Measurements from ENCODE around the gene TBXAS1. TPM values are rescaled to one million over a fixed set of nuclear protein-coding genes. Genes with fewer than 3 reads are reported as not detected.

TBXAS1 gene
- total RNA-seq, 2 experiments from 2014 or later, result 5.5 to 6.0 TPM

DNA sequence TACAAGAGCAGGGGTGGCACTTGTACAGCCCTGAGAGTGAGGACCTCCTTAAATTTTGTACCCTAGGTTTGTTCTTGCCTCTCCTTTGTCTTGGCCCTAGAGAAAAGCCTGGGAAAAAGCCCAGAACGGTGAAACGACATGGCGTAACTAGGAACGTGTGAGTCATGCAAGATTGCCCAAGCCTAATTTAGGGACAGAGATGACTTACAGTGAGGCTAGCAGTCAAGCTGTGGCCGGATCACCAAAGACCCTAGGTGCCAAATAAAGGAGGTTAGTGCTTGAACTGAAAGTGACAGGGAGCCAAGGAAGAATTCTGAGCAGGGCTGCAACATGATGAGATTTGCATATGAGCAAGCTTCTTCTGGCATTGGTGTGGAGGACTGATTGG, 25.1 kb downstream of the TBXAS1 start:
- ChIA-PET POLR2A (interaction anchor here (1.6 kb wide), 1 partner anchor 76 kb away, joined by 4 read pairs; no protein-coding TSS in a partner anchor), CTCF (no interaction called here)
- Histone ChIP-seq H3K27ac (ENCODE audit: low read depth in 1 of 2, low read length in 2 of 2) (no peak overlapping the region), H3K27me3 (ENCODE audit: control insufficient read depth in 1 of 2, insufficient read depth in 2 of 2, low read length in 2 of 2) (no peaks in the 10 kb centered on the region), H3K4me3 (ENCODE audit: low read length) (no peak overlapping the region), H3K9me3 (ENCODE audit: control insufficient read depth in 1 of 2, insufficient read depth in 1 of 2, low read length in 2 of 2) (no peaks in the 10 kb centered on the region), H3K4me1 (ENCODE audit: insufficient read depth, low read length) (peaks cover 24% of the 10 kb centered on the region), H3K36me3 (ENCODE audit: insufficient read depth, low read length) (no peaks in the 10 kb centered on the region)
- Mint-ChIP-seq H3K4me1 (ENCODE audit: low read depth) (peaks cover 29% of the 10 kb centered on the region), H3K27ac (peak overlapping the region; percentile 67), H3K36me3 (ENCODE audit: low read depth) (no peaks in the 10 kb centered on the region), H3K27me3 (no peaks in the 10 kb centered on the region), H3K4me3 (no peak overlapping the region), H3K9me3 (no peaks in the 10 kb centered on the region)
- intact Hi-C loops (cut with DNase I, micrococcal nuclease), result no loop called here
- peak in 2 of 14 experiments; percentile 57 to 63 for DNase-seq
- ATAC-seq (ENCODE audit: poor library complexity), result no peak
- TF ChIP-seq, protein P1, sequence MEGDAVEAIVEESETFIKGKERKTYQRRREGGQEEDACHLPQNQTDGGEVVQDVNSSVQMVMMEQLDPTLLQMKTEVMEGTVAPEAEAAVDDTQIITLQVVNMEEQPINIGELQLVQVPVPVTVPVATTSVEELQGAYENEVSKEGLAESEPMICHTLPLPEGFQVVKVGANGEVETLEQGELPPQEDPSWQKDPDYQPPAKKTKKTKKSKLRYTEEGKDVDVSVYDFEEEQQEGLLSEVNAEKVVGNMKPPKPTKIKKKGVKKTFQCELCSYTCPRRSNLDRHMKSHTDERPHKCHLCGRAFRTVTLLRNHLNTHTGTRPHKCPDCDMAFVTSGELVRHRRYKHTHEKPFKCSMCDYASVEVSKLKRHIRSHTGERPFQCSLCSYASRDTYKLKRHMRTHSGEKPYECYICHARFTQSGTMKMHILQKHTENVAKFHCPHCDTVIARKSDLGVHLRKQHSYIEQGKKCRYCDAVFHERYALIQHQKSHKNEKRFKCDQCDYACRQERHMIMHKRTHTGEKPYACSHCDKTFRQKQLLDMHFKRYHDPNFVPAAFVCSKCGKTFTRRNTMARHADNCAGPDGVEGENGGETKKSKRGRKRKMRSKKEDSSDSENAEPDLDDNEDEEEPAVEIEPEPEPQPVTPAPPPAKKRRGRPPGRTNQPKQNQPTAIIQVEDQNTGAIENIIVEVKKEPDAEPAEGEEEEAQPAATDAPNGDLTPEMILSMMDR (IDR thresholded peaks at IDR 0.05), result no peak

GRCh38 chr7:139854803-139855497, 25.9 kb downstream of the TBXAS1 start:
- intact Hi-C loops (cut with DNase I, micrococcal nuclease), result no loop called here
- Histone ChIP-seq H3K4me1 (ENCODE audit: insufficient read depth, low read length) (peaks cover 25% of the 10 kb centered on the region), H3K27ac (ENCODE audit: low read depth in 1 of 2, low read length in 2 of 2) (peak overlapping the region in 1 of 2 donors; percentile 41), H3K9me3 (ENCODE audit: control insufficient read depth in 1 of 2, insufficient read depth in 1 of 2, low read length in 2 of 2) (no peaks in the 10 kb centered on the region), H3K4me3 (ENCODE audit: low read length) (no peak overlapping the region), H3K27me3 (ENCODE audit: control insufficient read depth in 1 of 2, insufficient read depth in 2 of 2, low read length in 2 of 2) (no peaks in the 10 kb centered on the region), H3K36me3 (ENCODE audit: insufficient read depth, low read length) (no peaks in the 10 kb centered on the region)
- ATAC-seq (ENCODE audit: poor library complexity) (no peak), DNase-seq (peak in 1 of 14 experiments; percentile 33)
- no peaks in the 10 kb centered on the region for H3K27me3 Mint-ChIP-seq
- POLR2A ChIA-PET, result interaction anchor here (1.6 kb wide), 1 partner anchor 76 kb away, joined by 4 read pairs; no protein-coding TSS in a partner anchor
- peaks cover 30% of the 10 kb centered on the region for H3K4me1 Mint-ChIP-seq (ENCODE audit: low read depth)
- CTCF ChIA-PET, result no interaction called here
- no peaks in the 10 kb centered on the region for H3K9me3 Mint-ChIP-seq
- H3K36me3 Mint-ChIP-seq (ENCODE audit: low read depth), result no peaks in the 10 kb centered on the region
- H3K4me3 Mint-ChIP-seq, result no peak overlapping the region
- peak overlapping the region; percentile 67 for H3K27ac Mint-ChIP-seq
- TF ChIP-seq, protein P1 (IDR thresholded peaks at IDR 0.05), result no peak

DNA sequence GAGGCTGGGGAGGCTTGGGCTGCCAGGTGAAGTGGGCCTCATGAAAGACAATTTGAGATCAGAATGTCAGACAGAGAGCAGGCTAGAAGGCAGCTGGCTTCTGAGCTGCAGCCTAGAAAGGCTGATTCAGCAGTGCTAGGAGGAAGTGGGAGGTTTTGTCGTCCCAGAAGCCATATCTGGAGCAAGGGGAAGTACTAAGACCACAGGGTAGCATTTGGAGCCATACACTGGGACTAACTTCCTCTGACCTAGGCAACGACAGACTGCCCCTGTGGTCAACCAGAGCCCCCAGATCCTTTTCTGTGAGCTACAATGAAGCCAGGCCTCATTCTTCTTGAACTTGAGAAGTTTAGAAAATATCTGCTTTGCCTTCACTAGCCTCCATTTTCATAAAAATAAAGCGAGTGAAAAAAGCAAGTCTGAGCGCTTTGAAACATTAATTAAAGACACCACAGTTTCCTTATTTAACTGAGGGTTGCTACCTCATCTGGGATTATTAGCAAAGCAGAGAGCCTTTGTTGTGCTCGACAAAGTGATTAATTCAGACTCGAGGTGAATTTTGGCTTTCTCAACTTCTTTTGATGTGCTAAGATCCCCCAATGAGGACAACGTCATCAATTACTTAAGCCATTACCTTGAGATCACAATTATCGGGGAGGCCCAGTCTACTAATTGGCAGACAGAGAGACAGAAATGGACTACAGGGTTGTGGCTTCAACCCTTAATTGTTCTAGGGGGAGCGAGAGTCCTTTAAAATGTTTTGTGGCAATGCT, 26.6 kb downstream of the TBXAS1 start:
- H3K4me1 Mint-ChIP-seq (ENCODE audit: low read depth), result peaks cover 36% of the 10 kb centered on the region

More for the DNA sequence above, 26.6 kb downstream of the TBXAS1 start:
- H3K9me3 ChIP-seq (ENCODE audit: control insufficient read depth in 1 of 2, insufficient read depth in 1 of 2, low read length in 2 of 2), result no peaks in the 10 kb centered on the region
- DNase-seq, result peak in 4 of 14 experiments; percentile 23 to 61 (median 54)
- no peaks in the 10 kb centered on the region for H3K36me3 Mint-ChIP-seq (ENCODE audit: low read depth)
- peak overlapping the region in 1 of 2 donors; percentile 41 for H3K27ac ChIP-seq (ENCODE audit: low read depth in 1 of 2, low read length in 2 of 2)
- ChIA-PET CTCF (no interaction called here), POLR2A (interaction anchor here (1.6 kb wide), 1 partner anchor 77 kb away, joined by 4 read pairs; no protein-coding TSS in a partner anchor)
- peaks cover 29% of the 10 kb centered on the region for H3K4me1 ChIP-seq (ENCODE audit: insufficient read depth, low read length)
- intact Hi-C loops (cut with DNase I, micrococcal nuclease), result no loop called here
- H3K27ac Mint-ChIP-seq, result peak overlapping the region; percentile 67
- H3K9me3 Mint-ChIP-seq, result no peaks in the 10 kb centered on the region
- no peaks in the 10 kb centered on the region for H3K27me3 Mint-ChIP-seq
- TF ChIP-seq, protein P1 (IDR thresholded peaks at IDR 0.05), result no peak
- H3K36me3 ChIP-seq (ENCODE audit: insufficient read depth, low read length), result no peaks in the 10 kb centered on the region
- no peak overlapping the region for H3K4me3 Mint-ChIP-seq
- H3K27me3 ChIP-seq (ENCODE audit: control insufficient read depth in 1 of 2, insufficient read depth in 2 of 2, low read length in 2 of 2), result no peaks in the 10 kb centered on the region
- no peak overlapping the region for H3K4me3 ChIP-seq (ENCODE audit: low read length)
- ATAC-seq (ENCODE audit: poor library complexity), result peak; percentile 56
